M059J (cell line): ENCODE results near the gene B3GALNT1. TPM values are rescaled to one million over a fixed set of nuclear protein-coding genes. Genes with fewer than 3 reads are reported as not detected.

ENCODE experiments used
- DNase-seq: peaks from one replicate; pipeline ENCODE4 v3.0.0-alpha.2; 2012; ENCODE audit warnings: low read depth
- total RNA-seq: library from RNA; depleted of rRNA; stranded (reverse); fragments of >200 nt; shearing (Covaris generic); gene quantifications from 2 replicates; pipeline ENCODE4 v1.2.3, GENCODE V29; 2014

The B3GALNT1 gene
- total RNA-seq, 1 experiment from 2014 or later = 52.8 TPM

DNA sequence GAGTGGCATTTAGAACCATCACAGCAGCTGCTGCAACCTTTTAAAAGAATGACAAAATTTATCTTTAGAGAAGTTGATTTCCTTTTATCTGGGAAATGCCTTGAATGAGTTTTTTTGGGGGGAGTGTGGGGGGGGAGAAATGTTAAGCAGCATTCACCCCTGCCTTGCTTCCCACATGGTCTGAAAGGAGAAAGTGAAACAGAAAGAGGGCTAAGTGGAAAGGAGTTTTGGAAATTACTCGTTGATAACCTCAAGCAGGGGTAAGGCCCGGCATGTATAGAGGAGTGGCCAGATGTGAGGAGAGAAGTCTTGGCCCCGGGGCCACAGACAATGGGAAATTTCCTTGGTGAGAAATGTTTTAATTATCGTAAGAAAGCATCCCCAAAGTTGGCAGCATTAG is 23.5 kb downstream of the B3GALNT1 start:
- no peak for DNase-seq

DNA sequence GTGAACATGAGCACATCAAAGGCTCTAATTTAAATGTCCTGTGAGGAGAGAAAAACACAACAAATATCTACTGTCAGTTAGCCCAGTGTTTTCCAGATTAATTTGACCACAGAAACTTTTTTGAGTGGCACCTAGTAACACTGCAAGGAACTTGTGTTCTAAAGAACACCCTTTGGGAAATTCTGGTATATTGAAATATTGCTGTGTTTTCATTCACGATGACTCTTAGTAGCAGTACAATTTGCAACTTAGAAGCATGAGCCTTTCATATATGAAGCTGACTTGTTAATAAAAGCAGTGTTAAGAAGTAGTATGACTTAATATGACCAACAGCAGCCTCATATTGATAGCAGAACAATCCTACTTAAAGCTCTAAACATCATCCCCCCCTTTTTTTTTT is 32.0 kb downstream of the B3GALNT1 start:
- no peak for DNase-seq

DNA sequence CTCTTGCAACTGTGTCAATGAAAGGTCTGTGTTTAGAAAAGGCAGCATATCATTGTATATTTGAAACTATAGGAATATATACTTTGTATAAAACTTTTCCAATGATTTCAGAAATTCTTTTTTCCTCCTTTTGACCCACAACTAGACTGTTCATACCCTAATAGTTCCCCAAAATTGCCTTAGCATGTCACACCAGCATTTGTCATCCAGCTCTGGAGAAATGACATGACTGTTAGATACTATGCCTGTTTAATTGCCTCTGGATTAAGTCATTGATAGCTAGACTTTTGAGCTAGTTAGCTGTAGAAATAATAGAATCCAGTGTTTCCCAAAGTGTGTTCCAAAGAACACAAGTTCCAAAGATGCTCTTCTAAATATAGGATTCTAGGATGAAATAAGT is 32.4 kb downstream of the B3GALNT1 start:
- no peak for DNase-seq

DNA sequence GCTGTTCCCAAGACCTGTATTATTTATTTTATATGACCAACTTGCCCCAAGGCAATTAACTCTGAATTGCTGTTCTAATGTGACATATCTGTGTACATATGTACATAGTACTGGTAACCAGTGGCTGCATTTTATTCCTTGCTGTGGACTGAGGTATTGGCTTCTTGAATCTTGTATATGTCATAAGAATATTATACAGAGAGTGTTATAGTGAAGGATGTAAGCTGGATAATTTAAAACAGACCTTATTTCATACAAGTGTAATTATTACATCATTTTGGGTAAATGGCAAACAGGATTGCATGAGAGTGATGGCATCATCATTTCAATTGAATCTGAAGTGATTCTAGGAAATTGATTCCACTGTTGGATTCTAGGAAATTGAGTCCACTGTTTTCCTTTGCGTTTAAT is 32.9 kb downstream of the B3GALNT1 start:
- no peak for DNase-seq

DNA sequence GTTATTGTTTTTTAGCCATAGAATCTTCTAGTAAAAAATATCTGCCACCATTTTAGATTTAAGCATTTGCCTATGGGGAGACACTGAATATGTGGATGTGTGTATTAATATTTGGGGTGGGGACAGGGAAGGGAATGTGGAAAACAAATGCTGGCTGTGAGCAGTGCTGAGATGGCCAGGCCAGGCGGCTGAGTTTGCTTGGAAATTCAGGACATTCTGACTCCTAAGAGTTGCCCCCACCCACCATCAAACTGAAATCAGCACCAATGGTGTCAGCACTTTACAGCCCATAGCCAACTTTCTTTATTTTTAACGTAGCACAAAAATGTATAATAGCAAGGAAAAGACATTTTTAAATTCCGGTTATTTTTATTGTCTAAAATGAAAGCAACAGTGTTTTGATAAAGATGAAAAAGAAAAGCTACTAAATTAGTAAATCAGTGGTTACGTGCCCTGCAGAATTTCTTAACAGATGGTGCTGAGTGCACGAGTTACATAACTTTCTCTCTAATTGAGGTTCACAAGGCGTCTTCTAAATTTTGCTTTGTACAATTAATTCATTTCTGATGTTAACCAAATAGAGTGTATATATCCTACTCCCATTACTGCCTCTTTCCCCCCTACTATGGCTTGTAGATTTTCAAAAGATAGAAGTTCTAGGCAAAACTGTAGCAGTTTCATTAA is 34.0 kb downstream of the B3GALNT1 start:
- no peak for DNase-seq

DNA sequence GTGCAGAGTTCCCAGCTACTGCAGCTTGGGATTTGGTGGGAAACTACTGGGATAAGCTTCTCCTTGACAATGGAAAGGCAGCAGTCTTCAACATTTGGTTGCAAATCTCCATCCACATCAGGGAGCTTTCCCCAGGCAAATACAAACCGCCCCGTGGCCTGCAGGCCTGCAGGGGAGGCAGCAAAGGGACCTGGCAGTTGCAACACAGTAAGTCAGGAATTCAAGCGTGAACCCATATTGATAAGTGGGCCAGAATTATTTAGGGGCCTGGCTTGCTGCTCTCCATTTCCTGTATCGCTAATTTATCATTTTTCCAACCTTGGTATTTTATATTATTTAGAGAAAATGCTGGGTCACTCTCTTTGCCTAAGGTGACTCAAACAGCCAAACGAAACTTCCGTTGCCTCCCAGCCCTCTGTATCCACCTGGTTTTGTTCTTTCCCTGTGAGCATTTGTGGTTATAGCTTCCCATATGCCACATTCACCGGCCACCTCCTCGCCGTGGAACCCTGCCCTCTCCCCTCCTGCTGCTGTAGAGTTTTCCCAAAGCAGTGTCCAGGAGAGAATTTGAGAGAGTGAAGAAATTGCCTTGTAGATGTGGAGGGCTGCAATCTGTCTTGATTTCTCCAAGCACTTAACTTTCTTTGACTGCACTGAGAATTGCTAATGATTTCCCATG is 34.8 kb downstream of the B3GALNT1 start:
- peak; percentile 41 for DNase-seq

DNA sequence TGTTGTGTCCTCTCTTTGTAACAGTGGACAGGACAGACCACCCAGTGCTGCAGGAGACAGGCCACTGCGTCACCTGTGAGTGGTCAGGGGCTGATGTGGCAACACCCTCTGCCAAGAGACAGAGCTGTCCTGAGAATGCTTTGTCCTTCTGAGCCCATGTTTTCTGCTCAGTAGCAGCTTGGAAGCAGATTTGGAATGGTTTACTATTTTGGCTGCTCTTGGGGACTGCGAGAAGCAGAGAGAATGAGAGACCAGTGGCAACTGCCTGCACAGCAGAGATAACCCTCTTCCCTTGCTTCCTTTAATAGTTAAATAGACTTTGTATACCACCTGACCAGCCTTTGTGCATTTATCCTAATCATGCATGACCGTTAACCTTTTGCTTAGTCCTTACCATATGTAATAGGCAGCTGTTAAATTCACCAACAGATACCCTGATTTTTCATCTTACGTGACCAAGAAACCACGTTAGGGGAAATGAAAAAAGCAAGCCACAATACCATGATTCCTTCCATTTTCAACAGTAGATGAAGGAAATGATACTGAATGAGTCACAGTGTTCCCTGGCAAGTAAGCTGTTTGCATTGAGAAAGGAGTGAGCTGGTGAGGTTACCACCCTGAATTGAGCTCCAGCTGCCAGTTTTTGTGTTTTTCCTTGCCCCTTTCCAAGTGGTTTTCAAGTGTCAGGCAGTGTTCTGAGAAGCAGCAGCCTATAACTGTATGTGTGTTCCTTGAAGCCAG is 35.5 kb downstream of the B3GALNT1 start:
- peak; percentile 93 for DNase-seq

DNA sequence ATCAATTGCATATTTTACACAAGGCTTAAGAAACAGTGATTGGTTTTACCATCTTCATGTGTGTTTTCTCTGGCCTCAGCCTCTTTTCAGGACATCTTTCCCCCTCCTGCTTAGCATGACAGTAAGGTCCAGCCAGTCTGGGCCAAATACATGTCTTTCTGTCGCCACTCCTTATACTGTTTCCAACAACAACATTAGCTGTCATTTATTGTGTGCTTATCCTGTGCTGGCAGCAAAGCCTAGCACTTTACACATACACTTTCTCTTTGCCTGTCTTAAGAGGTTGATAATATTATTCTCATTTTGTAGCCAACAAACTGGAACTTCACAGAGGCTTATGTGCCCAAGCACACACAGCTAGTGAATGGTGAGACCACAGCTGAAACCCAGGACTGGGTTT is 37.8 kb downstream of the B3GALNT1 start:
- DNase-seq = no peak

DNA sequence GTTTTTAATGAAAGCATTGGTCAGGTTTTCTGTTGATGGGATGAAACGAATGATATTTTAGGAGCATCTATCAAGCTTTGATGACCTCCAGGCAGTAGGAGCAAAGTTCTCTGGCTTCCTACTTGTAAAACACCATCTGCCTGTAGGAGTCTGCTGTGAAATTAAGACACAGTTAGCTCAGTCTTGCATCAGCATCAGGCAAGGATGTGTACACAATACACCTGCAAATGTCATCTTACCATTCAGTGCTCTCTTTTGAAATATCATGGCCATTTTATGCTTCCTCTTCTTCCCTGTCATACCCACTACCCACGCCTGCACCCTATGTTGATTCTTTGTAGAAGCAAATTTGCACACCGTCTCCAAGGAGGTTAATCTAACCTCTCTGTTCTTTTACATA is 38.2 kb downstream of the B3GALNT1 start:
- DNase-seq = no peak

DNA sequence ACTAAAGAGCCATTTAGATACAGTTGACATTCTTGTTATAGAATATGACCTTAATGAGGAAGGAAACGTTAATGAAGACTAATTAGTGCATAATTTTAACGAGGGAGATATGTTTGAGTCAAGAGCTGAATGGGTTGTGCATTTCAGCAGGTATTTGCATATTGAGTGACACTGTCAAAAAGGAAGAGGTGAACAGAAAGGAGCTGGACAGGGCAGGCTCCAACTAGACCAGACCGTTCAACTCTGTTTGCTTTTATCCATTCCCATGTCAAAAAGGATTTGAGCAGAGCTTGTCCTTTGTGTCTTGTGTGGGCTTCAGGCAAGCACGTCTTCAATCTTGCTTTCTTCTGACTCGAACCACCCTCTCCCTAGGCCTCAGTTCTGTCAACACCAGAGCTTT is 40.7 kb downstream of the B3GALNT1 start:
- DNase-seq = no peak

DNA sequence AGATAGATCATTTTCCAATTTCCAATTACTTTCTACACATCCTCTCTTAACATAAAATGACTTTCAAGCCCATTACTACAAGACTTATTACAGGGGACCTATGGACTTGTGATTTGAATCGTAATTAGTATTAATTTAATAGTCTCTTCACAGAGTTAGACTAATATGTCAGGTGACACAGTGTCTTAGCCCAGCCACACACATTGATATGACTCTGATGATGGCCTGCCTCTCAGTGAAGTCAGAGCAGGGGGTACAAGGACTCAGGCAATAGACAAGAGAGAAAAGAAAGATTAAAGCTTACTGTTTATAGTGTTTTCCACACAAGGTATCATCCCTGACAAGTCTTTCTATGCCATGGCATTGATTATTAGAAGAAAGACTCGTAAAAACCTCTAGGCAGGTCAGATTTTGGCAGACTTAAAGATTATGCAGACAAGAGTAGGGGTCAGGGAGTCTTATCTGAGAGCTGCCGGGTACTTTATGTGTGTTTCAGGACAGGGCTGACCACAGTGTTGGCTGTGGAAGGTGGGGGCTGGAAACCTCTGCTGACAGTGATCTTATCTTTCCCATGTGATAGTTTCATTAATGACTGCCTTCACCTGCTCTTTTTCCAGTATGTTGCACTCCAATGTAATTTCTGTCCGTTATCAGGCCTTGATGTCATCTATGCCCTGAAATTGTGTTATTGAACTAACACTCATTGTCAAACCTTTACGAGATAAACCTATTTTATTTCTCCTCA is 50.1 kb downstream of the B3GALNT1 start:
- no peak for DNase-seq

DNA sequence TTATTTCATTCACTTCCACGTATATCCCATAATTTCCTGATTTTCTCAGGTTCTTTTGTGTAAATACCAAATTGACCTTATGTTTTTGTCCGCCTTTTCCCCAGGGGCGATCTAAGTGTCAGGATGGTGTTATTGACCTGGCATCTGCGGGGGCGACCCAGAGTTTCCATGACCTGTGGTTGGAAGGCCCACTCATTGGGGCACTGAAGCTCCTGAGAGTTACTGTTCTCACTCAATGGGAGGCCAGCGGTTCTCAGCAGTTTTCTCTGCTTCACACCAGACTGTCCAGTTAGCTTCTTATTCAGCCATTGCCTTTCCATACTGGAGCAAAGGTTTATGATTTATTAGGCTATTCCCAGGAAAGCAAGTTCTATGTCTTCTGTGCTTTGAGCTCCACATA is 53.3 kb downstream of the B3GALNT1 start:
- no peak for DNase-seq

DNA sequence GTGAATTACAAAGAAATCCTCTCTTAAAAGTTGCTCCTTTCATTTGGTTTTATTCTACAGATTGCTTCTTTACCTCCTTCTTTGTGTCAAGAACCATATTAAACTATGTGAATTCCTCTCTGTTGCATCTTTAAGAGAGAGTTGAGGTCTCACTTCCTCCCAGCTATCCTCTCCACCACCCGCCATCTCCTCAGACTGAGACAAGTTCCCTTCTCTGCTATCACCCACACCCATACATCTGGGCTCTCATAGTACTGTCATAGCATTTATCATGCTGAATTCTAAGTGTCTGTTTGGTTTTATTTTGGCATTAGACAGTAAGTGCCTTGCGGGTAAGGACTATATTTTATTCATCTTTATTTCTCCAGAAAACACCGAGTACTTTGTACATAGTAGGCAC is 54.2 kb downstream of the B3GALNT1 start:
- no peak for DNase-seq

DNA sequence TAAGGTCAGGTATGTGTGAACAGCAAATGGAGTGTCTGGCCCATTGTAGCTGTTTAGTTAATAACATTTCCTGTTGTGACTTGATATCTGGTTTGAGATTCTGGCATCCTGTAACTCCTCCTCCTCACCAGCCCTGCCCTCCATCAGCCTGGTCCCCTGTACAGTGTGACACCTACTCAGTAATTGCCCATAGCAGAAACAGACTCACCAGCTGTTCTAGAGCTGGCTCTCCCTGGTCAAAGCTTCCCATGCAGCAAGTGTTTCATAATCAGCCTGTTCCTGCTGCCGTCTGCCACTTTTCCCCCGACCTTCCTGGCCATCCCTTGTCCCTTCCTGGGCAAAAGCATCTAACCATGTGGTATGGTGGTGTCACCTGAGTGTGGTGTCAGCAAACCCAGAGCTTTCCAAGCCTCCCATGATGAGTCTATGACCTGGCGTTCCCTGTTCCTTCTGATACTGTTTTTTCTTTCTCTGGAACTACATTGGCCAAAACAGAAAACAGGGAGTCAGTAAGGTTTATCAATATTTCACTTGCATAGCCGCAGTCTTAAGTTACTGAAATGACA is 55.4 kb downstream of the B3GALNT1 start:
- no peak for DNase-seq

DNA sequence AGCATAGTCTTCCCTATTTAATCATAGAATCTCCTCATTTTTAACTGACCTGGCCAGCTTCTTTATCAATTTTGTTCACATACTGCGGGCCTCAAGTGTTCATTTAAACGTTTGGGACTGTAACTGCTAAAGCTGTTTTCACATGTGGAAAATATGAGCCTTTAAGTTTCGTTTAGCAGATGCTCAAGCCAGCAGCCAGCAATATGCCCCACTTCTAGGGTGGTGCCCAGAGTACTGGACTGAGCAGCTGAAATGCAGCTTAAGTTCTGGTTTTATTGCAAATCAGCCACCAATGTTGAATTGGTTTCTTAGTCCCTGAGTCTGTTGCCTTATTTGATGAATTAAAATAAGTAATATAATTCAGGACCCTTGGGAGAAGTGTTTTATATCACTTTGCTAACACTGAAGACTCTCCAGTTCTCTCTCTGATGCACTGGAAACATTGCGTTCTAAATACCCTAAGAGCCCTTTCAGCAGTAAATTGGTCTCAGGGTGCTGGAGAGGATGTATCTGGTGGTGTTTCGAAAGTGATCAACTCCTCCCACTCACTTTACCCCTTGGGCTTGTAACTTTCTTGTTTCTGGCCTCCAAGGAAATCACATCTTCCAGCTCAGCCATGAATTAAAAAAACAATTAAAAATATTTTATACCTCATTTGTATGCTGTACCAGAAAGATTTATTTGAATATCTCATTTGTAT is 61.7 kb downstream of the B3GALNT1 start:
- no peak for DNase-seq

DNA sequence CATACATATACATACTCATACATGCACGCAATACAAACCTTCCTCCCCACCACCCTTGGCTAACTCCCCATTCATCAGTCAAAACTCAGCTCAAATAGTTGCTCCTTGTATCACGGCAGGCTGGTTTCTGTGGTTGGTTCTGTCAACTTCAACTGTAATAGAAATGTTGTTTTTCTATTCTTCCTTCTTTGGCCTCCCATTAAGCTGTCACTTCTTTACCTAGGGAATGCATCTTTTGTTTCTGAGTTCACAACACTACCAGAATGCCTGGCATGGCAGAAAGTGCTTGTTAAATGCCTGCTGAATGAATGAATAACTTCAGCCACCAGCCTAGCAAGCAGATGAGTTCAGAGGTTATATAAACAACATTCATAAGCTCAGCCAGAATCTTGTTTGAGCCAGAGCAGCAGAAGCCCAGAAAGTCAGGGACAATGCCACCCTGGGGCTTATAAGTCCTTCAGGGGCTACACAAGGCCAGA is 63.1 kb downstream of the B3GALNT1 start:
- DNase-seq = peak; percentile 95

DNA sequence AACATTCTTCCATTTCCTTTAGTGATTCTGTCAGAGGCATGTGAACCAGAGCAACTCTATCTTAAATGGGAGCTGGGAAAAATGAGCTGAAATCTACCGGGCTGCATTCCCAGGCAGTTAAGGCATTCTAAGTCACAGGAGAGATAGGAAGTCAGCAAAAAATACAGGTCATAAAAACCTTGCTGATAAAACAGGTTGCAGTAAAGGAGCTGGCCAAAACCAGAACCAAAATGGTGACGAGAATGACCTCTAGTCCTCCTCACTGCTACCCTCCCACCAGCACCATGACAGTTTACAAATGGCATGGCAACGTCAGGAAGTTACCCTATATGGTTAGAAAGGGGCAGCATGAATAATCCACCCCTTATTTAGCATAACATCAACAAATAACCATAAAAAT is 66.4 kb downstream of the B3GALNT1 start:
- DNase-seq = peak; percentile 76

DNA sequence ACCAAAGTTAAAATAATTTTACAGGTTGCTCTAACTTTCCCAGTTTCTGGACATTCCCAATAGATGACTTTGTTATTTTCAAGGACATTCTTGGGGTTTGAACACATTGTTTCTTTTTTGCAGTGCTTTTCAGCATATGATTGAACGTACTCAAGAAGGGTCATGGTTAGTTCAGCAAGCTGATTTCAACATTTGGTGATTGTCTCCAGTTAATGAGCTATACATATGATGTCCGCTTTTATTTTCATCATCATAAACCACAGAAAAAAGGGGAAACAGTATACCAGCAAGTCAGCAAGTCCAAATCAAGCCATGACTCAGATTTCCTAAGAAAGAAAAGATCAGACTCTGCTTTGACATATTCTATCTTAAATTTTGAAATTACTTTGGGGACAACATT is 69.4 kb downstream of the B3GALNT1 start:
- DNase-seq = peak; percentile 84

DNA sequence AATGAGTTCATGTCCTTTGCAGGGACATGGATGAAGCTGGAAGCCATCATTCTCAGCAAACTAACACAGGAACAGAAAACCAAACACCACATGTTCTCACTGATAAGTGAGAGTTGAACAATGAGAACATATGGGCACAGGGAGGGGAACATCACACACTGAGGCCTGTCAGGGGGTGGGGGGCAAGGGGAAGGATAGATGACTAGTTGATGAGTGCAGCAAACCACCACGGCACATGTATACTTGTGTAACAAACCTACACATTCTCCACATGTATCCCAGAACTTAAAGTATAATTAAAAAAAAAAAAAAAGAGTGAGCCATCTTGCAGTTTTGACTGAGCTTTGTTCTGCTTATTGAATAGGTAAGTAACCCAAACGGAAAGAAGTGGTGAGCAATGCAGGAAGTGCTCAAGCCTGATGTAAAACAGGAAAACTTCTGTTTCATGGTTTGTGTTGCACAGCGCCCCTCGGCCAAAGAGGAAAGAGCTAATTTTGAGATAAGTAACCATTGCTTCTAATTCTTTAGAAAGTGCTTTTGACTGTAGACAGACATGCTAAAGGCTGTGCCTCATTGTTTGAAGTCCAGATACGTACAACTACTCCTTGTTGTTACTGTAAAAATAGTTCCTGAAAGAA is 70.1 kb downstream of the B3GALNT1 start:
- peak; percentile 55 for DNase-seq
